HEK293T (cell line): ENCODE results near the gene SPIB.

Experiments used
- CTCF ChIA-PET: fragments of 350-600 bp; formaldehyde crosslinking; extraction: SDS; loops from one replicate; lab custom pipeline; 2021; ENCODE audit warnings: antibody characterized with exemption, inconsistent platforms; lab: Yijun Ruan, JAX
- POLR2A ChIA-PET: fragments of 350-600 bp; formaldehyde crosslinking; extraction: SDS; loops from one replicate; lab custom pipeline; 2020; ENCODE audit warnings: antibody characterized with exemption, inconsistent platforms; lab: Yijun Ruan, JAX
- DNase-seq: peaks from one replicate; pipeline ENCODE4 v3.0.0; 2012; ENCODE audit warnings: mixed read lengths; ENCODE audit errors: extremely low spot score
- ARNT ChIP-seq: fragments of 450-650 bp; IDR thresholded peaks from 2 replicates; pipeline ENCODE4 v1.6.1; 2017; ENCODE audit warnings: mild to moderate bottlenecking
- BHLHE40 ChIP-seq: fragments of 450-650 bp; IDR thresholded peaks from 2 replicates; pipeline ENCODE4 v1.6.1; 2016; ENCODE audit warnings: mild to moderate bottlenecking, moderate library complexity, borderline replicate concordance
- CTBP1 ChIP-seq: fragments of 450-650 bp; IDR thresholded peaks from 2 replicates; pipeline ENCODE4 v1.6.1; 2016; ENCODE audit warnings: borderline replicate concordance
- ELF4 ChIP-seq: fragments of 450-650 bp; IDR thresholded peaks from 2 replicates; pipeline ENCODE4 v1.6.1; 2017; ENCODE audit warnings: antibody characterized with exemption
- FOXA1 ChIP-seq: fragments of 450-650 bp; IDR thresholded peaks from 2 replicates; pipeline ENCODE4 v1.6.1; 2016; ENCODE audit warnings: mild to moderate bottlenecking
- FOXK2 ChIP-seq: fragments of 450-650 bp; IDR thresholded peaks from 2 replicates; pipeline ENCODE4 v1.6.1; 2016; ENCODE audit warnings: mild to moderate bottlenecking
- FOXM1 ChIP-seq: fragments of 450-650 bp; IDR thresholded peaks from 2 replicates; pipeline ENCODE4 v1.6.1; 2017; ENCODE audit warnings: mild to moderate bottlenecking, borderline replicate concordance
- HDGF ChIP-seq: fragments of 450-650 bp; IDR thresholded peaks from 2 replicates; pipeline ENCODE4 v1.6.1; 2017; ENCODE audit warnings: antibody characterized with exemption, borderline replicate concordance
- L3MBTL2 ChIP-seq: fragments of 450-650 bp; conservative IDR thresholded peaks from 2 replicates; pipeline ENCODE4 v1.6.1; 2016; ENCODE audit warnings: mild to moderate bottlenecking
- LEF1 ChIP-seq: fragments of 450-650 bp; IDR thresholded peaks from 2 replicates; pipeline ENCODE4 v1.6.1; 2017; ENCODE audit warnings: mild to moderate bottlenecking, borderline replicate concordance
- NFRKB ChIP-seq: fragments of 450-650 bp; IDR thresholded peaks from 2 replicates; pipeline ENCODE4 v1.6.1; 2016; ENCODE audit warnings: mild to moderate bottlenecking, moderate library complexity
- PKNOX1 ChIP-seq: fragments of 450-650 bp; IDR thresholded peaks from 2 replicates; pipeline ENCODE4 v1.6.1; 2016
- SP1 ChIP-seq: fragments of 450-650 bp; IDR thresholded peaks from 2 replicates; pipeline ENCODE4 v1.6.1; 2017
- SUZ12 ChIP-seq: fragments of 450-650 bp; IDR thresholded peaks from 2 replicates; pipeline ENCODE4 v1.6.1; 2016; ENCODE audit warnings: mild to moderate bottlenecking
- TARDBP ChIP-seq: fragments of 450-650 bp; IDR thresholded peaks from 2 replicates; pipeline ENCODE4 v1.6.1; 2016
- ZNF384 ChIP-seq: fragments of 450-650 bp; IDR thresholded peaks from 2 replicates; pipeline ENCODE4 v1.6.1; 2016

Gene SPIB

GRCh38 chr19:50414864-50415660, 3.7 kb upstream of the SPIB start:
- DNase-seq, result peak; percentile 89

GRCh38 chr19:50415661-50416033, 3.1 kb upstream of the SPIB start:
- POLR2A ChIA-PET, result interaction anchor here (1.1 to 2.1 kb wide), 2 partner anchors 31 to 47 kb away, joined by 3 to 5 read pairs; no protein-coding TSS in a partner anchor
- DNase-seq, result no peak
- no peak for TF ChIP-seq FOXK2
- no peak for TF ChIP-seq SP1
- no peak for TF ChIP-seq CTBP1
- TF ChIP-seq NFRKB, result no peak
- TF ChIP-seq LEF1, result no peak
- no peak for TF ChIP-seq BHLHE40
- no peak for TF ChIP-seq ZNF384
- no peak for TF ChIP-seq TARDBP
- TF ChIP-seq ARNT, result no peak
- TF ChIP-seq PKNOX1, result no peak
- no peak for TF ChIP-seq L3MBTL2
- no peak for TF ChIP-seq HDGF
- no peak for TF ChIP-seq SUZ12
- no peak for TF ChIP-seq ELF4
- TF ChIP-seq FOXA1, result no peak
- no peak for TF ChIP-seq FOXM1
- CTCF ChIA-PET, result interaction anchor here (1.0 kb wide), 2 partner anchors 47 to 63 kb away, joined by 3 to 7 read pairs; no protein-coding TSS in a partner anchor

More at GRCh38 chr19:50414864-50415660, 3.7 kb upstream of the SPIB start:
- POLR2A ChIA-PET, result interaction anchor here (1.1 to 2.1 kb wide), 2 partner anchors 30 to 47 kb away, joined by 3 to 5 read pairs; no protein-coding TSS in a partner anchor
- no peak for TF ChIP-seq ARNT
- TF ChIP-seq HDGF, result 0 out of 2 replicates have a peak, but pooled peaks have one; percentile 24
- TF ChIP-seq L3MBTL2, result peak; percentile 45
- CTCF ChIA-PET, result interaction anchor here (1.0 kb wide), 2 partner anchors 46 to 63 kb away, joined by 3 to 7 read pairs; no protein-coding TSS in a partner anchor

GRCh38 chr19:50416034-50416977, 2.4 kb upstream of the SPIB start:
- DNase-seq, result no peak
- no peak for TF ChIP-seq LEF1
- ChIA-PET CTCF (interaction anchor here (1.0 kb wide), 1 partner anchor 47 kb away, joined by 7 read pairs; no protein-coding TSS in a partner anchor), POLR2A (no interaction called here)

GRCh38 chr19:50417111-50418081, 1.3 kb upstream of the SPIB start:
- TF ChIP-seq CTBP1, result no peak
- no peak for TF ChIP-seq ZNF384
- TF ChIP-seq BHLHE40, result no peak
- no peak for TF ChIP-seq HDGF
- no peak for TF ChIP-seq TARDBP
- no peak for TF ChIP-seq FOXK2
- TF ChIP-seq LEF1, result no peak
- TF ChIP-seq L3MBTL2, result no peak
- no peak for TF ChIP-seq ELF4
- no peak for TF ChIP-seq FOXM1
- TF ChIP-seq PKNOX1, result no peak
- TF ChIP-seq SUZ12, result no peak
- TF ChIP-seq SP1, result no peak
- TF ChIP-seq NFRKB, result no peak
- no peak for TF ChIP-seq ARNT
- no peak for TF ChIP-seq FOXA1
- no peak for DNase-seq
- ChIA-PET CTCF (no interaction called here), POLR2A (no interaction called here)

GRCh38 chr19:50419022-50419579, 363 bp downstream of the SPIB start:
- CTCF ChIA-PET, result no interaction called here
- no peak for TF ChIP-seq BHLHE40
- no peak for TF ChIP-seq ELF4
- TF ChIP-seq HDGF, result no peak
- no peak for TF ChIP-seq FOXK2
- no peak for TF ChIP-seq CTBP1
- TF ChIP-seq PKNOX1, result no peak
- no peak for TF ChIP-seq SP1
- no peak for TF ChIP-seq FOXA1
- no peak for TF ChIP-seq FOXM1
- TF ChIP-seq SUZ12, result no peak
- TF ChIP-seq NFRKB, result no peak
- TF ChIP-seq ZNF384, result no peak
- TF ChIP-seq L3MBTL2, result no peak
- TF ChIP-seq LEF1, result no peak
- TF ChIP-seq TARDBP, result no peak
- TF ChIP-seq ARNT, result no peak
- POLR2A ChIA-PET, result no interaction called here
- no peak for DNase-seq
